Measurements from ENCODE around the gene NSA2. TPM values are rescaled to one million over a fixed set of nuclear protein-coding genes. Genes with fewer than 3 reads are reported as not detected.

NSA2 gene
- total RNA-seq, 1 experiment from 2014 or later: 206 TPM

DNA sequence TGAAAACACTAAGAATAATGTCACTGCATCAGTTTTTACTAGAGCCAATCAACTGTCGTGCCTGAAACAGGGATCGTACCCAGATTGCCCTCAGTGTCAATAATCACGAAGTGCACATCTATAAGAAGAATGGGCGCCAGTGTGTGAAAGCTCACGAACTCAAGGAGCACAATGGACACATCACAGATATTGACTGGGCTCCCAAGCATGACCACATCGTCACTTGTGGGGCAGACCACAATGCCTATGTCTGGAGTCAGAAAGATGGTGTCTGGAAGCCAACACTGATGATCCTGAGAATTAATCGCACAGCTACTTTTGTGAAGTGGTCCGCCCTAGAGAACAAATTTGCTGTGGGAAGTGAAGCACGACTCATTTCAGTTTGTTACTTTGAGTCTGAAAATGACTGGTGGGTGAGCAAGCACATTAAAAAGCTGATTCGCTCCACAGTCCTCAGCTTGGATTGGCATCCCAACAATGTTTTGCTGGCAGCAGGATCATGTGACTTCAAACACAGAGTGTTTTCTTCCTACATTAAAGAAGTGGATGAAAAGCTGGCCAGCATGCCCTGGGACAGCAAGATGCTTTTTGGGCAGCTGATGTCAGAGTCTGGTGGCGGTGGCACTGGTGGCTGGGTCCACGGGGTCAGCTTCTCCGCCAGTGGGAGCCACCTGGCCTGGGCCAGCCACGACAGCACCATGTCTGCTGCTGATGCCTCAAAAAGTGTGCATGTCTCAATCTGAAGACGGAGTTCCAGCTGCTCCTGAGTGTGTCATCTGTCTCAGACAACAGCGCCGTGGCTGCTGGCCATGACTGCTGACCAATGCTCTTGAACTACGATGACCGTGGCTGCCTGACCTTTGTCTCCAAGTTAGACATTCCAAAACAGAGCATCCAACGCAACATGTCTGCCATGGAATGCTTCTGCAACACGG is 32.2 kb downstream of the NSA2 start:
- DNase-seq (ENCODE audit: low read depth, low spot score): no peak
- in situ Hi-C loops (cut with HindIII; ENCODE audit: low pct_unique_long_range_greater_than_20kb, low sequenced_read_pairs): no loop called here

DNA sequence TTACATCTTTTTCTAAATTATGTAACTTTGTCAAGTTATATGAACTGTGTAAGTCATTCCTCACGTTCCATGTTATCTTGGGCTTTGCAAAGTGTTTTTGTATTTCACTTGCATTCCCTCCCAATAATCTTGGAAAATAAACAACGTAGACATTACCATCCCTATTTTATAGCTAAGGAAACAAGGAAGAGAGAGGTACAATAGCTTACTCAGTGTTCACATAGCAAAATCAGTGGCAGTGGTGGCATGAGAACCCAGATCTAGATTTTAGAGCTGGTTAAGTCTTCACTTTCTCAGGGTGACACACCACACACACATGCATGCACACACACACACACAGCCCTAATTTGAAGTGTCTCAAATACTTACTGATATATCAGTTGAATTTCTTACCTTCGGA is 34.1 kb downstream of the NSA2 start:
- DNase-seq (ENCODE audit: low read depth, low spot score): no peak
- in situ Hi-C loops (cut with HindIII; ENCODE audit: low pct_unique_long_range_greater_than_20kb, low sequenced_read_pairs): no loop called here

DNA sequence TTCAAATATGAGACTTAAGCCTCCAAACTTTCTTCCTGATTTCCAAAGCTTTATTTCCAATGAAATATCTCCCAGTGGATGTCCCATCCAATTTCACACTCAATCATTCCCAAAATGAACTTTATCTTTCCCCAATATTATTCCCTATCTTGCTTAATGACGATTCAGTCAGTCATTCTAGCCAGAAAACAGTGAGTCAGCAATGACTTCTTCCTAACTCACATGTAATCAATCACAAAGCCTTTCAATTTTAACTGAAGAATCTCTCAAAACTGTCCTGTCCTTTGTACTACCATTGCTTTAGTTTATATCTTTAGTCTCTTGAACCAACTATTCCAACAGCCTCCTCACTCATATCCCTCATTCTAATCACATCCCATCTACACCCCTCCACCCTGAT is 34.9 kb downstream of the NSA2 start:
- no peak for DNase-seq (ENCODE audit: low read depth, low spot score)
- in situ Hi-C loops (cut with HindIII; ENCODE audit: low pct_unique_long_range_greater_than_20kb, low sequenced_read_pairs): no loop called here

DNA sequence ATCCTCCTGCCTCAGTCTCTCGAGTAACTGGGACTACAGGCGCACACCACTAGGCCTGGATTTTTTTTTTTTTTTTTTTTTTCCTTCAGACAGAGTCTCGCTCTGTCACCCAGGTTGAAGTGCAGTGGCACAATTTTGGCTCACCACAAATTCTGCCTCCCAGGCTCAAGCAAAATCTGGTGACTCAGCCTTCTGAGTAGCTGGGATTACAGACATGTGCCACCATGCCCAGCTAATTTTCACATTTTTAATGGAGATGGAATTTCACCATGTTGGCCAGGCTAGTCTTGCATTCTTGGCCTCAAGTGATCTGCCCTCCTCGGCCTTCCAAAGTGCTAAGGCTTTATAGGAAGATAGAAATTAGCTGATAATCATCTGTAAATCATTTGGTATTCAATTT is 43.9 kb downstream of the NSA2 start:
- DNase-seq (ENCODE audit: low read depth, low spot score): no peak
- in situ Hi-C loops (cut with HindIII; ENCODE audit: low pct_unique_long_range_greater_than_20kb, low sequenced_read_pairs): no loop called here

DNA sequence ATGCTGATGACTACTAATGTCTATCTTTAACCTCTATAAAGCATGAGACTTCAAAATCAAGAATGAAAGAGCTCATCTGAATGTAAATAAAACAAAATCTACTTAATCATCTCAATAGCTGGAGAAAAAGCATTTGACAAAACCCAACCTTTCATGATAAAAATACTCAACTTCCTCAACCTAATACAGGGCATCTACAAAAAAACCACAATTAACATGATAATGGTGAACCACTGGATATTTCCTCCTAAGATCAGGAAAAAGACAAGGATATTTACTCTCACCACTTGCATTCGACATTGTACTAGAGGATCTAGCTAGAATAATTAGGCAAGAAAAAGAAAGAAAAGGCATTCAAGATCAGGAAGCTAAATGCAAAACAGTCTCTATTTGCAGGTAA is 49.8 kb downstream of the NSA2 start:
- in situ Hi-C loops (cut with HindIII; ENCODE audit: low pct_unique_long_range_greater_than_20kb, low sequenced_read_pairs): no loop called here
- DNase-seq (ENCODE audit: low read depth, low spot score): no peak

DNA sequence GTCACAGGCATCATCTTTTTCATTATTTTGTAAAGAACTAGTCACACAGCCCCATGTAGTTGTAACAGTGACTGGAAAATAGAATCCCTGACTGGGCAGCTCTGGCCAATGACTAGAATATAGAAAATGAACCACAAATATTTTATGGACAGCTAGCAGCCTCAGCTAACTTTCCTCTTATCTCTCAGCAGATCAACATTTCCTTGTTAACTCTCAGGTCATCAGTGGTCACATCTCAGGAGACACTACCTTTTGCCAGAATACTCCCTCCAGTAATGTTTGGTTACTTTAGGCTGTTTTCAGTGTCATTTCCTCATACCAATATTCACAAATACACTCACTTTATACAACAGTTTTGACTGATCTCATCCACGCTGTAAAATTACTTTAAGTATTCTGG is 55.2 kb downstream of the NSA2 start:
- DNase-seq (ENCODE audit: low read depth, low spot score): no peak
- in situ Hi-C loops (cut with HindIII; ENCODE audit: low pct_unique_long_range_greater_than_20kb, low sequenced_read_pairs): no loop called here

DNA sequence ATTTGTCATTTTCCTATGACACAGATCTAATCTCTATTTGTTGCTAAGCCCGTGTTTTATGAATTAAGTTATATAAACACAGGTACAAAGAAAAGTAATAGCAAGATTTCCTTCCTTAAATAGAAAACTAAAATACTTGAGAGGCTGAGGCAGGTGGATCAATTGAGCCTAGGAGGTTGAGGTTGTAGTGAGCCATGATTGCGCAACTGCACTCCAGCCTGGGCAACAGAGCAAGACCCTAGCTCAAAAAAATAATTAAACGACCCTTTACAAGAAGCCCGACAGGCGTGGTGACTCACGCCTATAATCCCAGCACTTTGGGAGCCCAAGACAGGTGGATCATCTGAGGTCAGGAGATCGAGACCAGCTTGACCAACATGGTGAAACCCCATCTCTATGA is 62.4 kb downstream of the NSA2 start:
- no peak for DNase-seq (ENCODE audit: low read depth, low spot score)
- in situ Hi-C loops (cut with HindIII; ENCODE audit: low pct_unique_long_range_greater_than_20kb, low sequenced_read_pairs): no loop called here

Small RNAs within 50 kb of the gene (small RNA-seq; reads per million reads assigned to genes)
- 0 reads per million in 2 experiments for gene RNU6-658P

Other genes with a start within 250 kb of the NSA2 start
- 2.5 and 3.0 TPM in 2 replicates for gene ENC1, start 126.5 kb upstream of the NSA2 start, total RNA-seq (2014; rRNA removed; shearing (Covaris generic))
- 718 and 809 TPM in 2 replicates for gene HEXB, start 82.0 kb upstream of the NSA2 start, total RNA-seq (2014; rRNA removed; shearing (Covaris generic))
- gene GFM2, start 132 bp upstream of the NSA2 start, total RNA-seq (2014; rRNA removed; shearing (Covaris generic)): 64.4 and 65.5 TPM in 2 replicates
- 10.2 and 10.5 TPM in 2 replicates for gene FAM169A, start 99.1 kb downstream of the NSA2 start, total RNA-seq (2014; rRNA removed; shearing (Covaris generic))

Data from SK-MEL-5 (cell line).